Activated naive CD4-positive, alpha-beta T cell treated with anti-CD3 and anti-CD28 coated beads, Interleukin-2, amount 50 U/mL, for 72 hours (primary cell): ENCODE measurements around the gene HOXD4. TPM values are rescaled to one million over a fixed set of nuclear protein-coding genes. Genes with fewer than 3 reads are reported as not detected.

ENCODE experiments used
- ATAC-seq, 2 donors: fragments of 150-1000 bp; cut with Tn5 transposase; 2 replicates each; pipeline ENCODE4 v1.10.0; 2021; ENCODE audit warnings: mild to moderate bottlenecking in 2 of 2, moderate library complexity in 2 of 2
- DNase-seq, 2 donors: peaks; one replicate each; pipeline ENCODE4 v3.0.0; 2021 to 2022; ENCODE audit warnings: low spot score in 2 of 2
- H3K27ac Mint-ChIP-seq, 2 donors: one replicate each; pipeline ENCODE4 v1.8.0; 2022; ENCODE audit warnings: mild to moderate bottlenecking in 2 of 2, mixed read lengths in 2 of 2
- H3K36me3 Mint-ChIP-seq, 2 donors: one replicate each; pipeline ENCODE4 v1.8.0; 2022; ENCODE audit warnings: mixed read lengths in 2 of 2
- H3K9me3 Mint-ChIP-seq, 2 donors: one replicate each; pipeline ENCODE4 v1.8.0; 2022; ENCODE audit warnings: mixed read lengths in 2 of 2
- total RNA-seq, 2 donors: library from RNA; stranded (reverse); gene quantifications; one replicate each; pipeline ENCODE4 v1.2.3, GENCODE V29; 2022

The HOXD4 gene
- total RNA-seq: not detected

DNA sequence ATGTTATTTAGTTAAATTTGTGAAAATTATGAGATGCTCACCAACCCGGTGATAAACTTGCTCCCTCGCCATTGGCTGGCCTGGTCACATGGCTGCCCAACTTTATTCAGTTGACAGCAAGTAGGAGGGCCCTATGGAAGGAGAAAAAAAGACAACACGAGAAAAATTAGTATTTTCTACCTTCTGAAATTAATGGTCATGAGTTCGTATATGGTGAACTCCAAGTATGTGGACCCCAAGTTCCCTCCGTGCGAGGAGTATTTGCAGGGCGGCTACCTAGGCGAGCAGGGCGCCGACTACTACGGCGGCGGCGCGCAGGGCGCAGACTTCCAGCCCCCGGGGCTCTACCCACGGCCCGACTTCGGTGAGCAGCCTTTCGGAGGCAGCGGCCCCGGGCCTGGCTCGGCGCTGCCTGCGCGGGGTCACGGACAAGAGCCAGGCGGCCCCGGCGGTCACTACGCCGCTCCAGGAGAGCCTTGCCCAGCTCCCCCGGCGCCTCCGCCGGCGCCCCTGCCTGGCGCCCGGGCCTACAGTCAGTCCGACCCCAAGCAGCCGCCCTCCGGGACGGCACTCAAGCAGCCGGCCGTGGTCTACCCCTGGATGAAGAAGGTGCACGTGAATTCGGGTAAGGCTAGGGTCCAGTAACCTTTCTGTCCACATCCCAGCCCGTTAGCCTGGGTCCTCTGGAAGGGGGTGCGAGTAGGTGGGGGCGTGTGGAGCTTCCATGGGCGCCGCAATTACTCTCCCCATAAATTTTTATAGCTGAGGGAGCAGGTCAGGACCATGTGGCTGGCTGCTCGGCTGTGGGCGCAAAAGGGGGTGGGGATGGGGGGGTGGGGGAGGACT lies at the start of gene HOXD4:
TSS of gene HOXD4 (plus strand) at position 109 of the 846 bp plus-strand sequence. CDS start at position 193, 84 bp downstream.
- H3K27ac Mint-ChIP-seq: no peak within 1 kb of the TSS

DNA sequence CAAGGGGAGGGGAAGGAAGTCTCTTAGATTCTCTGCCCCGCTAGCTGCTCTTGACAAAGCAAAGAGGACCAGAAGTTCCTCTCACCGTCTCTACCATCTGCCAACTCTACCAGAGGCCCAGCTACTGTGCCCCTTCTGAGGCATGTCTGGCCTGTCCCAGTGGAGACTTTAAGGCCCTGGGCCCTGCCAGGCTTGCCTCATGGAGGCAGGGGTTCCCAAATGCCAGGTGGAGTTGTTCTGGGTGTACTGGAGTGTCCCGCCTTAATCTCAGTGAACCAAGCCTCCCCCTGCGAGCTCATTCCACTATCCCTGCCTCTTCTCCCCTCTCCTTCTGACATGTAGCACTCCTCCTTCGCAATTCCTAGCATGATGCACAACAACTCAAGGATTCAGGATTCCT lies 49.5 kb upstream of the HOXD4 start:
- no peaks in the 10 kb centered on the region for H3K9me3 Mint-ChIP-seq

More for the DNA sequence above, at the start of gene HOXD4:
- no peak for DNase-seq
- ATAC-seq: no peak
- Mint-ChIP-seq H3K36me3 (peaks cover 0 to 25% of the 10 kb centered on the region in 2 donors), H3K9me3 (no peaks in the 10 kb centered on the region)

DNA sequence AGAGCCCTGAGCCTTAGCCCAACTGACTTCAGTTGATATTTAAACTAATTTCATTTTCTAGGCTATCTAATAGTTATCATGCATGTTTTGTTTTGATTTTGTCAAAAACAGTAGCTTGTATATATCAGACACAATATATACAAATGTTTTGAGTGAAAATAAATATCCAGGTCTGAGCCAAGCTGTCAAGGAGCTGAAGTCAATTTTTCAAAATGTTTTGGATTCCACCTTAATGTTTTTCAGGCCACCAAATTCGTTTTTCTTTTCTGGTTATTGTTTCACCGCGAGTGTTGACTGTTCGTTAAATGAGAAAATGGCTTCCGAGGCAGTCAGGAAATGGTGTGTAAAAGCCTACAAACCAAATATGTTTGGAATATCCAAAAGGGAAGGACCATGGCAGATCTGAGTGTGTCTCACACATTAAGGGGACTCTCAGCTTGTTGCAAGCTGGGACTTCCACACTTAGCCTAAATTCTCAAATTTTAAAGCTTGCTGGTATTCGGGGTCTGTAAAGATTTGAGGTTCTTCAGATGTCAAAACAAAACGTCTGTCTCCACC lies 49.0 kb upstream of the HOXD4 start:
- Mint-ChIP-seq H3K9me3 (no peaks in the 10 kb centered on the region), H3K27ac (no peak overlapping the region), H3K36me3 (peaks cover 10 to 34% of the 10 kb centered on the region in 2 donors)
- ATAC-seq (no peak), DNase-seq (no peak)

More for the DNA sequence above, 49.5 kb upstream of the HOXD4 start:
- no peak overlapping the region for H3K27ac Mint-ChIP-seq
- no peak for DNase-seq
- peaks cover 10 to 34% of the 10 kb centered on the region in 2 donors for H3K36me3 Mint-ChIP-seq
- ATAC-seq: no peak

DNA sequence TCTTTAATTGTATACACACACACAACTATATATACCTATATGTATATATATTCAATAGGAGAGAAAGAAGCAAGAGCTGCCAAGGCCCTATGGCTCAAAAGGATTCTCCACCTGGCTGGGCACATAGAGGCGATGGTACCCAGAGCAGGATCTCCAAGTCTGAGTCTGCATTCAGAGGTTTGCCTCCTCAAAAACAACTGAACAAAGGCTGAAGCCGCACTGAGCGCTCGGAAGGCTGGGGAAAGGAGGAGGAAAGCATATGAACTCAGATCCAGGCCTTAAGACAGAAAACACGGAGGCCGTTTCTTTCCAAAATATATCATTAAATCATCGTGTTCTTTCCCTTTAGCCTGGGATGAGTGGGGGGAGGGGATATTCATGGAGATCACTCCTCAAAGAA lies 48.2 kb upstream of the HOXD4 start:
- ATAC-seq: no peak
- H3K9me3 Mint-ChIP-seq: no peaks in the 10 kb centered on the region
- peaks cover 10 to 34% of the 10 kb centered on the region in 2 donors for H3K36me3 Mint-ChIP-seq
- DNase-seq: no peak
- no peak overlapping the region for H3K27ac Mint-ChIP-seq

DNA sequence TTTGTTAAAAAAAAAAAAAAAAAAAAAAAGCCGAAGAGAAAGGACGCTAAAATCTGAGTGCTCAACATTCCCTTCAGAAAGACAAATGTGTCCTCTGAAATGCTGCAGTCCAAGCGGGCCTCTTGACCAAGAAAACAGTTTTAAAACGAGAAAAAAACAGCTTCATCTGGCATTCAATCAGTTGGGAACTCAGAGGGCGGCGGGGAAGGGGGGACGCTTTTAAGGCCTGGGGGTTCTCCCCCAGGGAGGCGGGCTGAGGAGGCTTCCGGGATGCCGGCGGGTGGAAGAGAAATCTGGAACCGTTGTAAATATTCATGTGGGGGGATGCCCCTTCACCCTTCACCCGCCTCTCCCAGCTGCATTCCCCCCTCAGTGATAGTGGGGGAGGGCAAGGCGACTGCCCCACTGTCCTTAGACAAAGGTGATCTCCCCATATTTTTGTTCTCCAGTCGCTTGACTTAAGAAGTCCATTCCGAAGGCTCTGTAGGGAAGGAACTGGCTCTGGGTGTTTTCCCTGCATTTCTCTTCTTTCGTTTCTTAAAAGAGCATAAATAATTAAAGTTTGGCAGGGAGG lies 47.5 kb upstream of the HOXD4 start:
- Mint-ChIP-seq H3K27ac (no peak overlapping the region), H3K9me3 (no peaks in the 10 kb centered on the region), H3K36me3 (peaks cover 10 to 31% of the 10 kb centered on the region in 2 donors)
- ATAC-seq (no peak), DNase-seq (no peak)

DNA sequence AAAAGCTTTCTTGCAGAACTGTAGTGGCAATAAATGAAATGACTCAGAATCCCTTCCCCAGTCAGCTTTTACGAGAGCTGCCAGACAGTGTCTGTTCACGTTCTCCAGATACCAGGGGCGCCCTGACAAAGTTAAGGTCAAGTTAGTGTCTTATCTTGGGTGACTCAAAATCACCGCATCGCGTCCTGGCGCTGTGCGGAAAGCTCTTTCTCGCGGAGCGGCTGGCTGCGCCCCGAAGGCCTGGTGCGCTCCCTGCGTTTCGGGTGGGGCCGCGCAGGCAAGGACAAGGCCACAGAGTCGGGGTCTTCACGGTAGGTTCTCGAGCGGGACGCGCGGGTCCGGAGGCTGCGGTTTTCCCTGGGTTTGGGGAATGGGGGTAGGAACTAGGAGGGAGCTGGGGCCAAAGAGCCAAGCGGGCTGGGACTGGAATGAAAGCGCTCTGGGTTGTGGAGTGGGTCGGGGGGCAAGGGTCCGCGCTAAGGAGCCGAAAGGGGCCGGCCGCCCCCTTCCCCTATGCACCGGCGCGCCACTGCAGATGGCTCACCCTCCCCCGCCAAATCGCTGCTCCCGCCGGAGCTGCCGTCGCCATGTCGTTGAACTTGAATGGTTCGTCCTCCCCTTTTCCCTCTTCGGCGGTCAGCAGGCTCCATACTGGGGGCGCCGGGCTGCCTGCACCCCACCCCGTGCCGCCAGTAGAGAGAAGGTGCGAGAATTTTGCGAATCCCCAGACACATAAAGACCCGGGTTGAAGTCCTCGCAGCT lies 46.9 kb upstream of the HOXD4 start:
- DNase-seq (no peak), ATAC-seq (no peak)
- peaks cover 0 to 3% of the 10 kb centered on the region in 2 donors for H3K9me3 Mint-ChIP-seq
- no peak overlapping the region for H3K27ac Mint-ChIP-seq
- H3K36me3 Mint-ChIP-seq: peaks cover 17 to 29% of the 10 kb centered on the region in 2 donors

DNA sequence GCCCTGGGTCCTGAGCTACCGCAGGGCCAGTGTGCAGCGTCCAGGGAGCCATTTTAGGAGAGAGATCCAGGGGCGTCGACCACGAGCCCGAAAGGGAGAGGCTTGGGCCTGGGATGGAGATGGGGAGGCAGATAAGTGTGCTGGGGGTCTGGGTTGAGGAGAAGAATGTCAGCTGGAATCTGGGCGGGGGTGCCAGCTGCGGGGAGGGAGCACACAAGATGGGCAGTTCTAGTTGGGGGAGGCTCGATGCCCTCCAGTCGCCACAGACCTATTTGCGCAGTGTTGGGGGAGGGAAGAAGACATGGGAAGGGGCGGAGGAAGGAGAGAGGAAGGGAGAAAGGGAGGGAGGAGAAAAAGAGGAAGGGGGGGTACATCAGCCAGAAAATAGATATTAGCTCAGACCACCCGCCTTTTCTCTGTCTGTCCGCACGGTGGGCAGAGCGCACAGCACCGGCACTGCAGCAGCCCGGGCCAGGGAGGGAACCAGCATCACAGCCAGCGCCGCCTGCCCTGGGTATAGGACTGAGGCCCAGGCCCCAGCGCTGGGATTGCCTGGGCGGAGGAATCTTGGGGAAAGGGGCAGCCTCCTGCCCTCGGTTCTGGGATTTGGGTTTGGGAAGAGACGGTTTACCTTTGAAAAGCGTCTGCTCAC lies 46.1 kb upstream of the HOXD4 start:
- DNase-seq (no peak), ATAC-seq (no peak)
- peak overlapping the region in 1 of 2 donors; percentile 22 for H3K27ac Mint-ChIP-seq
- peaks cover 0 to 6% of the 10 kb centered on the region in 2 donors for H3K9me3 Mint-ChIP-seq
- H3K36me3 Mint-ChIP-seq: peaks cover 19 to 36% of the 10 kb centered on the region in 2 donors

DNA sequence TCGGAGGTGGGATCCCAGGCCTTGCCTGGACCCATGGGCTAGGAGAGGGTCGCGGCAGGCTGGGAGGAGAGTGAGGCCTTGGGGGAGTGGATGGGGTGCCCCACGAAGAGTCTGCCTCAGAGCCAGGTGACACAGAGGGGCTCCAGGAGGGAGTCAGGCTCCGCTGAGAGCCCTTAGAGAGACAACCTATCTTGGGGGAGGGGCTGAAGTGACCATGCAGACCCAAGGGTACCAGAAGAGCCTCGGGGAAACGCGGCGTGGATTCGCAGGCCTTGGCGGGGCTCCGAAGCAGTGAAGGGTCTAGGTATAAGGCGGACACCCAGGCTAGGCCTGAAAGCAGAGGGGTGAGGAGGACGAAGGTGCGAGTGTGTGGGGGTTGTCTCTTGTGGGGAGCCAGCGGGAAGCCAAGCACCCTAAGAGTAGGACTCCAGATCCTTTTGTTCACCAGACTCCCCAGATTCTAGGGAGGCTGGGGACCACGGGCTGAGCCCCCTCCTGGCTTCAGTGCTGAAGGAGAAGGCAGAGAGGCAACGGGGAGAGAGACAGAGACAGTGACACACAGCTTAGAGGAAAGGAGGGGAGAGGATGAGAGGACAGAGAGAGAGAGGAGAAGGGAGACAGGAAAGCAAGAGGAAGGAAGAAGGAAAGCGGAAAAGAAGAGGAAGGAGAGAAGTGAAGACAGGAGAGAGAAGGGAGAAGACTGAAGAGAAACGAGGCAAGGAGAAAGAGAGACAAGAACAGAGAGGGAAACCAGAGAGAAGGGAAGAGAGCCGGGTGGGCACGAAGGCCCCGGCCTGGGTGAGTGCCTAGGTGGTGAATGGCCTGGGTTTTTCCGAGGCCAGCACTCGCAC lies 45.4 kb upstream of the HOXD4 start:
- peaks cover 0 to 6% of the 10 kb centered on the region in 2 donors for H3K9me3 Mint-ChIP-seq

DNA sequence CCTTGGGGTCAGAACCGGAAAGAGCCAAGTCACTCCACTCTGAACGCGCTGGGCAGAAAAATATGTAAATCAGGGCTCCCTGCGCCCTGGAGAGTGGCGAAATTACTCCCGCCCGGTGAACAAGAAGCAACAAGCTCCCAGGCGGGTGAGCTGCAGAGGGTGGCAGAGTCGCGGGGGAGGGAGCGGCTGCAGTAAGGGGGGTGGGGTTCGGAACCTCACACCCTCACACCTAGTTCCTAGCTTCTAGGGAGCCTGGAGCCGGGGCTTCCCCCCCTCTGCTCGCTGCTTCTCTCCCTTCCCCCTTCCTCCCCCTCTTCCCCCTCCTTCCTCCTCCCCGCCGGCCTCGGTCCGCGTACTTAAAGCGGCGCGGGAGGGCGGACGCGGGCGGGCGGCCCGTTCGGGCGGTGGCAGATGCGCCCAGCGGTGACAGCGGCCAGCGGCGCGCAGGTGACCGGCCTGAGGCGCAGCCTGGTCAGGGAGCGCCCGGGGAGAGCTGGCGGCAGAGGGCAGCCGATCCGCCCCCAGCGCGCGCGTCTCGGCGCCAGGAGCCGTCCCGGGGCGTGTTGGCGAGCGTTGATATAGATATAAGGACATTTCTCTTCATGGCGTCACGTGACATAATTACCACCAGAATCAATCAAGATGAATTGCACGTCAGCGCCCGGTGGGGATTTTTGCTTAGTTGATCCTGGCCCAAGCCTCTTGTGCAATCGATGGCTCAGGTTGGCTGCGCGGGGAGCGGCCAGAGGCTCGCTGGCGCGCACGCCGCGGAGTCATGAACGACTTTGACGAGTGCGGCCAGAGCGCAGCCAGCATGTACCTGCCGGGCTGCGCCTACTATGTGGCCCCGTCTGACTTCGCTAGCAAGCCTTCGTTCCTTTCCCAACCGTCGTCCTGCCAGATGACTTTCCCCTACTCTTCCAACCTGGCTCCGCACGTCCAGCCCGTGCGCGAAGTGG lies 44.5 kb upstream of the HOXD4 start, which contains the start of gene HOXD11:
TSS of gene HOXD11 (plus strand) at position 700 of the 959 bp plus-strand sequence. CDS start at position 776, 76 bp downstream.
- ATAC-seq (peak in 1 of 2 donors; percentile 47), DNase-seq (no peak)
- Mint-ChIP-seq H3K9me3 (peaks cover 0 to 6% of the 10 kb centered on the region in 2 donors), H3K27ac (peak within 1 kb of the TSS in 1 of 2 donors; percentile 62), H3K36me3 (peaks cover 18 to 38% of the 10 kb centered on the region in 2 donors)

More for the DNA sequence above, 45.4 kb upstream of the HOXD4 start:
- DNase-seq (no peak), ATAC-seq (peak in 1 of 2 donors; percentile 32)
- Mint-ChIP-seq H3K36me3 (peaks cover 19 to 40% of the 10 kb centered on the region in 2 donors), H3K27ac (peak overlapping the region in 1 of 2 donors; percentile 62)

DNA sequence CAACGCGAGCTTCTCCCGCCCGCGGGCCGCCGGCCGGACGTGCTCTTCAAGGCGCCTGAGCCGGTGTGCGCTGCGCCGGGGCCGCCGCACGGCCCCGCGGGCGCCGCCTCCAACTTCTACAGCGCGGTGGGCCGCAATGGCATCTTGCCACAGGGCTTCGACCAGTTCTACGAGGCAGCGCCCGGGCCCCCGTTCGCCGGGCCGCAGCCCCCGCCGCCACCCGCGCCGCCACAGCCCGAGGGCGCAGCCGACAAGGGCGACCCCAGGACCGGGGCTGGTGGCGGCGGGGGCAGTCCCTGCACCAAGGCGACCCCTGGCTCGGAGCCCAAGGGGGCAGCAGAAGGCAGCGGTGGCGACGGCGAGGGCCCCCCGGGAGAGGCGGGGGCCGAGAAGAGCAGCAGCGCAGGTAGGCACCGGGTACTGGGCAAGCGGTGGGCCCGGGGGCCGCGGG lies 43.6 kb upstream of the HOXD4 start:
- Mint-ChIP-seq H3K36me3 (peaks cover 12 to 33% of the 10 kb centered on the region in 2 donors), H3K9me3 (peaks cover 0 to 6% of the 10 kb centered on the region in 2 donors), H3K27ac (no peak overlapping the region)
- DNase-seq (no peak), ATAC-seq (no peak)

DNA sequence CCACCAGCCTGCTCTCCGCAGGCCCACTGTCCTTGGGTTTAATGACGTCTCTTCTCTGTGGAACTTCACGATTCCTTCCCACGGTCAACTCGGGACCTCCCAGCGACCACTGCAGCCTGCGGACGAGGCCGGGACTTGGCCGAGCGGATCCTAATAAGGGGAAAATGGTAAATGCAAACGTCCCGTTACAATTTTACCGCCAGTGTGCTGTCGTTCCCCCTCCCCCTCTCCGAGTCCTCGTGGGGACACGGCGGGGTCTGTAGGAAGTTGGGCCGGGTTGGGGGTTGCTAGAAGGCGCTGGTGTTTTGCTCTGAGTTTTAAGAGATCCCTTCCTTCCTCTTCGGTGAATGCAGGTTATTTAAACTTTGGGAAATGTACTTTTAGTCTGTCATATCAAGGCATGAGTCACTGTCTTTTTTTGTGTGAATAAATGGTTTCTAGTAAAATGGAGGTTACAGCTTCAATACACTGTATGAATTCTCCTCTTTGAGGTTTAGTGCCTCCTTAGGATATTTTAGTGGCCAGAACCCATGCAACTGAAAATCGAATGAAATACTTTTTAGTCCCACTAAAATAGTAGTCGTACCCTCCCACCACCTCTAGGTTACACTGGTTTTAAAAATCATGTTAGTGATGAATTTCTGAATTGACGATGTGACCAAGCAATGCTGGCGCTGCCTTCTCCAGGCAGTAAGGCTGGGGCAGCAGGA lies 42.0 kb upstream of the HOXD4 start:
- peaks cover 17 to 36% of the 10 kb centered on the region in 2 donors for H3K36me3 Mint-ChIP-seq
- H3K27ac Mint-ChIP-seq: peak overlapping the region in 1 of 2 donors; percentile 85
- H3K9me3 Mint-ChIP-seq: peaks cover 0 to 6% of the 10 kb centered on the region in 2 donors
- ATAC-seq (no peak), DNase-seq (no peak)

DNA sequence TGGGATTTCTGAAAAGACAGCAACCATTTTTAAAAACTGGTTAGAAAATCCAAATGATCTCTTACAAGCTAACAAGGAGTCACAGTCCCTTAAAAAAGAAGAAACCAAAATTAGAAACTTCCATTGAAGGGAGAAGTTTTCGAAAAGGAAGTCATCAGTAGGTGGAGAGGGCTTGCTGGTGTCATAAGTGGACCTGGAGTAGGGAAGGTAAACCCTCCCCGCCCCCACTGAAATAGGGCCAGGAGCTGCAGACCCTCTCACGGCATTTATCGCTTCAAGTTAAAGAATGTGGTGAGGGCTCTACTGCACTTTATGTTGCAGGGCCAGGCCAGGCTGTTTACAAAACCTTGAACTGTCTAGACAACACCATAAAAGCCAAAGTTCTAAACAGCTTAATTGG lies 41.4 kb upstream of the HOXD4 start:
- peaks cover 17 to 35% of the 10 kb centered on the region in 2 donors for H3K36me3 Mint-ChIP-seq
- H3K27ac Mint-ChIP-seq: peak overlapping the region in 1 of 2 donors; percentile 85
- peaks cover 0 to 6% of the 10 kb centered on the region in 2 donors for H3K9me3 Mint-ChIP-seq
- DNase-seq (no peak), ATAC-seq (no peak)

DNA sequence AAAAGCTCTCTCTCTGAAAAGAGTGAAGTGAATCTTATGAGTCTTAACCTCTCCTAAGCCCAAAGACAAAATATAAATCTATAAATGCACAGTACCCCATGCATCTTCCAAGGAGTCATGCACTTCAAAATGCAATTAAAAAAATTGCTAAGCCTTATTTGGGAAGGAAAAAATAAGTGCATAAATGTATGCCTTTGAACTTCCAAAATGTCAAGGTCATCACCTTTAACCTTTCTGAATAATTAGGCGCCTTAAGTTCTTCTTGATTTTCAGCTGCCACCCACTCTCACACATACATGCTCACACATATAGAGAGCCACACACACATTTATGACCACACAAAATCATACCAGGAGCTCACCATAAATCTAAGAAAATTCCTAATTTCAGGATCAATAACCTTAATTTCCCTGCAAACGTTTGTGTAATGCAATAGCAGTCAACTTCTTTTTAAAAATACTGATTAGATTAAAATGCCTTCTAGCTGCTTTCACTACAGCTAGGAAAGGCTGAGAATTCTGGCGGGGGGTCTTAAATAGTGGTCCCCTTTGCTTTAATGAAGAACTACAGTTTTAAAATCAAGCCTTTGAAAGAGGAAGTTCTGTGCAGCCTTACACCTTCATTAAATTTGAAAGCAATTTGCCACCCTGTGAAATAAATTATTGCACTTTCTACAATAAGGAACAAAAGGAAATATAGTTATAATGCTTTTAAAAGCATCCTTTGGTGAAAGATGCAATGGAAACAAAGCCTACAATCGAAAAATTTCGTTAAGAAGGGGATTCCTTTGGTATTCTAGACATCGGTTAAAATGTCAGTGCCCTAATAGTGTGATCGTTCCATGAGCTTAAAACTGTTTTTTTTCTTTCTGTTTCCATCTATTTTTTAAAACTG lies 40.7 kb upstream of the HOXD4 start:
- ATAC-seq (no peak), DNase-seq (no peak)
- peaks cover 17 to 27% of the 10 kb centered on the region in 2 donors for H3K36me3 Mint-ChIP-seq
- H3K9me3 Mint-ChIP-seq: peaks cover 0 to 6% of the 10 kb centered on the region in 2 donors
- H3K27ac Mint-ChIP-seq: peak overlapping the region in 1 of 2 donors; percentile 87
